Measurements from ENCODE around the gene PLVAP.

Gene PLVAP

GRCh38 chr19:17332677-17333581 is 44.2 kb downstream of the PLVAP start:
- no peak for DNase-seq

GRCh38 chr19:17332360-17332676 is 44.8 kb downstream of the PLVAP start:
- no peak for DNase-seq

GRCh38 chr19:17331045-17331558 is 46.0 kb downstream of the PLVAP start:
- no peak for DNase-seq

GRCh38 chr19:17330262-17331044 is 46.7 kb downstream of the PLVAP start:
- no peak for DNase-seq

- DNase-seq: no peak
Observed at GRCh38 chr19:17329366-17330261, 47.5 kb downstream of the PLVAP start.

- peak; percentile 79 for DNase-seq
Observed at GRCh38 chr19:17328517-17329365, 48.4 kb downstream of the PLVAP start.

GRCh38 chr19:17327654-17328516 is 49.3 kb downstream of the PLVAP start:
- peak; percentile 82 for DNase-seq

- no peak for DNase-seq
Observed at GRCh38 chr19:17327068-17327653, 50.0 kb downstream of the PLVAP start.

GRCh38 chr19:17326595-17326966 is 50.6 kb downstream of the PLVAP start:
- DNase-seq: no peak

- no peak for DNase-seq
Observed at GRCh38 chr19:17325881-17326594, 51.1 kb downstream of the PLVAP start.

- DNase-seq: no peak
Observed at GRCh38 chr19:17325133-17325532, 52.0 kb downstream of the PLVAP start.

GRCh38 chr19:17324357-17325114 is 52.6 kb downstream of the PLVAP start:
- DNase-seq: no peak

GRCh38 chr19:17323964-17324332 is 53.2 kb downstream of the PLVAP start:
- no peak for DNase-seq

GRCh38 chr19:17323300-17323963 is 53.7 kb downstream of the PLVAP start:
- no peak for DNase-seq

GRCh38 chr19:17322854-17323253 is 54.3 kb downstream of the PLVAP start:
- DNase-seq: no peak

GRCh38 chr19:17321655-17322489 is 55.3 kb downstream of the PLVAP start:
- no peak for DNase-seq

- DNase-seq: no peak
Observed at GRCh38 chr19:17320435-17320834, 56.7 kb downstream of the PLVAP start.
